GM21737 (cell line): Measurements from ENCODE around the gene MIPOL1.
"Not testable (repeated sequence)": the region's sequence is repeated elsewhere in the genome, so short reads cannot be mapped to it uniquely, and the experiment has no call there.

Experiments used
- ATAC-seq: cut with Tn5 transposase; IDR thresholded peaks from one replicate; pipeline ENCODE4 v1.9.1; 2021; ENCODE audit warnings: mild to moderate bottlenecking, moderate library complexity; ENCODE audit not compliant: unreplicated experiment

Gene MIPOL1

DNA sequence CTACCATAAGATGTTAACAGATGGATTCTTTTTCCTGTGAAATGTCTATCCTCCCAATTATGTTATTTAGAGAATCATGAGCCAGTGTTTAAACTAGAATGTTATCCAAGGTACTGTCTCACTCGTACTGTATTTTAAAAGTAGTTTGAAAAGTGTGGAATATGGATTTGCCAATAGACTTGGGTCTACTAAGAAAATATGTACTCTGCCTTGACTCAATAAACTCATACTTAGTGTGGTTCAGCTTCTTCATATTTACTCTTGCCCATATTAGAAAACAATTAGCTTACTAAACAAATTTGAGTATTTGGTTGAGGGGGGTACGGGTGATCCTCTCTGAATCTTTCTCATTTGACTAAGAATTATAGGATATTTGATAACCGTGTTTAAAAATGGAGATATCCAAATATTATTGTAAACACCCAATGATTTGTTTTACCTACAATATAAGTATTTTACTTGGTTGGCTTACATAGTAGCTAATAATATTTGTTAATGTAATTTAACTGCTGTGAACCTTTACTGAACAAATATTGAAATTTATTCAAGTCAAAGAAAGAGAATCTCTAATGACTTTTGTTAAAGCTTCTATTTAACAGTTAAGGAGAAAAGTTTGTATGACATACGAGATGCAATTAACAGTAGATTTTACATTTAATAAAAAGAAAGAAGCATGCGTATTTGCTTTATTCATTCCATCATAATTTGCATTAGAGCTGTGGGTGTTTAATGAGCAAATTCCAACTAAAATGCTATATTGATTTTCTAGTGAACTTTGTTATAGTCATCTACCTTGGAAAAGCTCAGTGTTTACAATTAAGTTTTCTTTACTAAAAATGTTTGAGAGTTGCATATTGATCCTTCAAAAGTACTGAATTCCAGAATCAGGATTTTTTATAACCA lies 81.2 kb downstream of the MIPOL1 start:
- no peak for ATAC-seq

GRCh38 chr14:37279818-37280217 lies 82.1 kb downstream of the MIPOL1 start:
- no peak for ATAC-seq

DNA sequence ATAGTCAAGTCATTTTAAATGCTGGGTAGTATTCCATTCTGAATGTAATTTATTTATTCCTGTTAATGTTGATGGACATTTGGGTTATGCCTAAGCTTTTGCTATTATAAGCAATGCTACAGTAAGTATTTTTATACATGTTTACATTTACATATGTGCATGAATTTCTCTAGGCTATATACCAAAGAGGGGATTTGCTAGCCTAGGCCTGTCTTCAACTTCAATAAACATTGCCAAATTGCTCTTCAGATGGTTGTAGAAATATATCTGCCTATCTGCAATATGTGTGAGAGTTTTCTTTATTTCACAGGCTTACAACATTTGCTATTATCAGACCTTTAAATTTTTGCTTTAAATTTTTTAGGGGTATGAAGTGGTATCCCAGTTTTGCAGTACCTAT lies 87.0 kb downstream of the MIPOL1 start:
- ATAC-seq, result no peak

GRCh38 chr14:37285220-37285619 lies 87.5 kb downstream of the MIPOL1 start:
- no peak for ATAC-seq

- no peak for ATAC-seq
Observed at GRCh38 chr14:37289688-37290087, 92.0 kb downstream of the MIPOL1 start.

GRCh38 chr14:37295262-37295661 lies 97.5 kb downstream of the MIPOL1 start:
- ATAC-seq, result not testable (repeated sequence)

DNA sequence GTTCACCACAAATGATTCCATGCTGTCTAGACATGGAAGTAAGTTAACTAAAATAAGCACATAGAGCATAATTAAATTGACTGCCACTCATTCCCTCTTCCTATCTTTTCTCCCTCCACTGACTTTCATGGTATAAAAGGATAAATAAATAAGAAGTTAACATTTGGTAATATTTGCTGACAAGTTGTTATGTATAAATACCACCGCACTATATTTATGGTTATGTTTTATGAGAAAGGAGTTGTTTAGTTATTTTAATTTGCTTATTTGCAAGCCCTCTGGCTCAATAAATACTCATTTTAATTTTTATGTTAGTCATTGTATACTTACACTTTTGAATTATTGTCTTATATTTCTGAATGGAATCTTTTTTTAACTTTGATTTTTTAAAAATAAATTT lies 113.5 kb downstream of the MIPOL1 start:
- ATAC-seq, result no peak

GRCh38 chr14:37318938-37319337 lies 121.2 kb downstream of the MIPOL1 start:
- no peak for ATAC-seq

- ATAC-seq, result no peak
Observed at GRCh38 chr14:37320106-37320505, 122.4 kb downstream of the MIPOL1 start.

DNA sequence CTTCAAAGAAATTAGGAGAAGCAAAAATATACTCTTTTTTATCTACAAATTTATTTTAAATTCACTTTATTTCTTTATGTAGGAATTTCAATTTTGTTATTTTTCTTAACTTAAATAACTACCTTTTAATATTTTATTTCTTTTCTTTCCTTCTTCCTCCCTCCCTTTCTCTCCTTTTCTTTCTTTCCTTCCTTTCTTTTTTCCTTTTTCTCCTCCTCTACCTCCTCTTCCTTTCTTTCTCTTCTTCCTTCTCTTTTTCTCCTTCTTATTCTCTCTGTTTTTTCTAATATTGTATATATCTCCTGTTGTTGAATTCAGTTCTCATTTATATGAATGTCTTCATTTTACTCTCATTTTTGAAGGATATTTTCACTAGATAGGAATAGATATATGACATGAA lies 127.6 kb downstream of the MIPOL1 start:
- ATAC-seq, result no peak

- ATAC-seq, result no peak
Observed at GRCh38 chr14:37326434-37326833, 128.7 kb downstream of the MIPOL1 start.

DNA sequence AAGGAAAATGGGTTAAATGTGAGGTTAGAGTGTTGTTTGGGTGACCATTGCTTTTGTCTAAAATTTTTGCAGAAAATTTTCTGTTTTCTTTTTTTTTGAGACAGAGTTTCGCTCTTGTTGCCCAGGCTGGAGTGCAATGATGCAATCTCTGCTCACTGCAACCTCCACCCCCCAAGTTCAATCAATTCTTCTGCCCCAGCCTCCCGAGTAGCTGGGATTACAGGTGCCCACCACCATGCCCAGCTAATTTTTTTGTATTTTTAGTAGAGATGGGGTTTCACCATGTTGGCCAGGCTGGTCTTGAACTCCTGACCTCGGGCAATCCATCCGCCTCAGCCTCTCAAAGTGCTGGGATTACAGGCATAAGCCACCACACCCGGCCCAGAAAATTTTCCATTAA lies 130.2 kb downstream of the MIPOL1 start:
- ATAC-seq, result not testable (repeated sequence)

DNA sequence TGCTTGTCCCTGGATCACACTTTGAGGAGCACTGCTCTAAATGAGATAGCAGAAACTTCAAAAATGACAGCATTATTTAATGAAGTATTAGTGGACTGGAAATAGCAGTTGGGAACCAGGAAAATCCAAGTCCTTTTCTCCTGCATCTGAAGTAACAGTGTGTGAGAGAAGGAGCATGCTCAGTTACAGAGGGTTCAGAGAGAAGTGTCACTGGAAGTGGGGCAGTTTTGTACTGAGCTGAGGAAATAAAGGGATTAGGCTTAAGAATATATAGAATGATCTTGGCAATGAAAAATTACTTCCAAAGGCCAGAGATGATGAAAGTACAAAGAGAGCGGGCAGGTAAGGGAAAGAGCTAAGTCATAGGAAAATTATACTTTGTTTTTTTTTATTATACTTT lies 130.9 kb downstream of the MIPOL1 start:
- ATAC-seq, result no peak

DNA sequence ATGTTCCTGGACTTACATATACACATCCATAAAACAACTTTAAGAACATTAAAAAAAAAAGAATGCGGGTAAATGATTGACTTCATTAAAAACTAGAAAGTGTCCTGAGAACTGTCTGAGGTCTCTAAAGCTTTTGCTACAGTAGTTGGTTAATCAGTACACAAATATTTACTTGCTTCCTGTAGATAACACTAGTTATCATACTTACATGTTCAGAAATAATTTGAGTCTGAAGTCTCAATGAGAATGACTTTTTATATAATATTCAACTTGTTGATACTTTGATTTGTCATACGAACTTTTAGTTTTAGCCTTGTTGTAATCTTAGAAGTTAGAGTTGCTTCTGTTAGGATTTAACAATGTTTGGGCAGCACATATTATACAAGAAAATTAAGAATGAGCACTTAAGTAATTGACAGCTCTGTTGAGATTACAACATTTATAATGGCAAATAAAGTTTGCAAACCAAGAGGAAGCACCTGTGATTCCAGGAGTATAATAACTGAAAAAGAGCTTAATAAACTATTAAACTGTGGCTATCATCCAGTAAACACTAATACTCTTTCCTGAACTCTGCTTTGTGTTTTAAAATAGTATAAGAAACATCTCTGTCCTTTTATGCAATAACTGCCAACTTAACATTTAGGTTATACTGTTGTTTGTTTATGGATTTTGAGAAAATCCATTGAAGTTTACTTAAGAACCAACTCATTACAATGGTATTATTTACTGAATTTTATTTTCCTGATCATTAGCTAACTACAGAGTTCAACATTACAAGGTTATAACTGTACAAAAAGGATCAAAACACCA lies 131.7 kb downstream of the MIPOL1 start:
- no peak for ATAC-seq

GRCh38 chr14:37330910-37331309 lies 133.2 kb downstream of the MIPOL1 start:
- no peak for ATAC-seq

DNA sequence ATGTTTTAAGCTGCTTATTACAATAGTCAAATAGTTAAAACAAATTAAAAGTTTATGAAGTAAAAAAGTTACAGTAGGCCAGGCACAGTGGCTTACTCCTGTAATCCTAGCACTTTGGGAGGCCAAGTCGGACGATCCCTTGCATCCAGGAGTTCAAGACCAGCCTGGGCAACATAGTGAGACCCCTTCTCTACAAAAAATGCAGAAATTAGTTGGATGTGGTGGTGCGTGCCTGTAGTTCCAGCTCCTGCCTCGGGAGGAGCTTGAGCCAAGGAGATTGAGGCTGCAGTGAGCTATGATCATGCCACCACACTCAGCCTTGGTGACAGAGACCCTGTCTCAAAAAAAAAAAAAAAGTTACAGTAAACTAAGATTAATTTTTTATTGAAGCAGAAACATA lies 142.6 kb downstream of the MIPOL1 start:
- ATAC-seq, result no peak

DNA sequence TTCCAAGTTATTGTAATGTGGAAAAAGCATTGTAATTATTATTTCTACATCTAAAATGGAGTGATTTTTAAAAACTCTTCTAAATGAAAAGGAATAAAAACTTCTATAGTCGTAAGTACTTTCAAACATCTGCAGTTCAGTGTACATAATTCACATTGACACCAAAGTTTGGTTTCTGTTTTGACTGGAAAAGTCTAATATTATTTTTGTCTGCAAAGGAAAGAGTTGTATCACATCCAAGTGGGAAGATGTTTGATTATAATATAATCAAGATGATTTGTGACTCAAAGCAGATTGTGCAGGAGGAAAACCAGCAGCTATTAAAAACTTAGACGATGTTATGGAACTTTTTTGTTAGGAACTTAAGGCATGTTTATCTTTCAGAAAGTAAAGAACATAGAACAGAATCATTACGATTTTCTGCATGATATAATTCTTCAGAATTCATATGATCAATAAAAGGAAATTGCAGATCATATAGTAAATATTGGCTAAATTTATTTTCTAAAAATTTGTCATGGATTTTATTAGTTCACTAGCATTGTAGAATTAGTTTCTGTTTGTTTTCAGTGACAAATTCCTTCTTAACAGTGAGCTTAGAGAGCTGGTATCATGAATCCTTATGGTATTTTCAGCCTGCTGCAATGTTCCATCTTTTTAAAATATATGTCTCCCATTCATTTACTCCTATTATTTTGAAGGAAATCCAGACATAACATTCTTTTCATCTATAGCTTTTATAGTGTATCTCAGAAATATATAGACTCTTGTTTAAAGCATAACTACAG lies 145.8 kb downstream of the MIPOL1 start:
- ATAC-seq, result no peak

DNA sequence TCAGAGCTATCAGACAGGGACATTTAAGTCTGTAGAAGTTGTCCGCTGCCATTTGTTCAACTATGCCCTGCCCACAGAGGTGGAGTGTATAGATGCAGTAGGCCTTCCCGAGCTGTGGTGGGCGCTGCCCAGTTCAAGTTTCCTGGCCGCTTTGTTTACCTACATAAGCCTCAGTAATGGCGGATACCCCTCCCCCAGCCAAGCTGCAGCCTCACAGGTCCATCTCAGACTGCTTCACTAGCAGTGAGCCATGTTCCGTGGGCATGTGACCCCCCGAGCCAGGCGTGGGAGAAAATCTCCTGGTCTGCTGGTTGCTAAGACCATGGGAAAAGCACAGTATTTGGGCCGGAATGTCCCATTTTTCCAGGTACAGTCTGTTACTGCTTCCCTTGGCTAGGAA lies 165.9 kb downstream of the MIPOL1 start:
- ATAC-seq, result no peak

GRCh38 chr14:37369425-37369824 lies 171.7 kb downstream of the MIPOL1 start:
- no peak for ATAC-seq

- no peak for ATAC-seq
Observed at GRCh38 chr14:37375566-37375965, 177.8 kb downstream of the MIPOL1 start.

DNA sequence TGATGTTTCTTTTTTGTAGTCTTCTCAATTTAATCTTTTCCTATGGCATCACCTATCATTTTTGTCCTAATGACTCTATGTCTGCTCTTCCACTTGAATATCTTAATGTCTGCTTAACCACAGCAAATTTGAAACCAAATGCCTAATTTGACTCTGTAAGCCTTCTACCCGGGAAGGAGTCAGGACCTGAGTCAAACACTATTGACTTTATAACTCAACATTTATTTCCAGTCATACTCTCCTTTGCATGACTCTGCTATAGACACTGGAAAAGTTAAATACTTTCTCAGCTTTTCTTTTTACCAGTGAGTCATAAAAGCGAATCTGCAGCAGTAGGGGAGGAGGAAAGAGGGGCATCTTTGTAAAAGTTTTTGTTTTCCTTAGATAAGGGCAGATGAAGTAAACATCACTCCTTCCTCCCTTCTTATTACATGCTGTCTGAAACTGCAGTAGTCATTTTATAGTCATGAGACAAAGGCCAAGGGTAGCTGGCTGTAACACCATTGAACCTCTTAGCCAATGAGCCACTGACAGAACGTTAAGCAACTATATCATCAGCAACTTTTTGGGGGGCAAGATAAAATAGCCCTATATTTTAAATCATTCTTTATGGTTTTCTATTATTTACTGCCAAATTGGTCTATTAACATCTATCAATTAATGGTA lies 179.3 kb downstream of the MIPOL1 start:
- ATAC-seq, result no peak
